Activated B cell treated with CpG ODN at 0.5 μM for 24 hours (primary cell): ENCODE results near the gene ELP1. TPM values are rescaled to one million over a fixed set of nuclear protein-coding genes. Genes with fewer than 3 reads are reported as not detected.

ENCODE experiments used
- ATAC-seq: fragments of 200-7000 bp; cut with Tn5 transposase; one replicate; pipeline ENCODE4 v1.10.0; 2021; ENCODE audit warnings: low read depth, mild to moderate bottlenecking, moderate library complexity
- CTCF ChIA-PET: fragments of 350-600 bp; sonication (Branson Sonifier 250); formaldehyde crosslinking; loops from one replicate; lab custom pipeline; 2021; ENCODE audit warnings: antibody characterized with exemption; lab: Charles Lee
- POLR2A ChIA-PET: fragments of 350-600 bp; sonication (Branson Sonifier 250); formaldehyde crosslinking; loops from one replicate; lab custom pipeline; 2021; ENCODE audit warnings: antibody characterized with exemption; lab: Charles Lee
- DNase-seq: peaks from one replicate; pipeline ENCODE4 v3.0.0; 2022
- H3K27ac Mint-ChIP-seq: one replicate; pipeline ENCODE4 v1.8.0; 2020; ENCODE audit warnings: mixed read lengths
- H3K27me3 Mint-ChIP-seq: one replicate; pipeline ENCODE4 v1.8.0; 2021; ENCODE audit warnings: mixed read lengths
- H3K36me3 Mint-ChIP-seq: one replicate; pipeline ENCODE4 v1.8.0; 2021; ENCODE audit warnings: low read depth, mixed read lengths
- H3K4me1 Mint-ChIP-seq: one replicate; pipeline ENCODE4 v1.8.0; 2021; ENCODE audit warnings: mixed read lengths
- H3K4me3 Mint-ChIP-seq: one replicate; pipeline ENCODE4 v1.8.0; 2020; ENCODE audit warnings: mild to moderate bottlenecking, mixed read lengths
- H3K9me3 Mint-ChIP-seq: one replicate; pipeline ENCODE4 v1.8.0; 2020; ENCODE audit warnings: mixed read lengths
- CTCF ChIP-seq: fragments of 200-600 bp; IDR thresholded peaks from one replicate; pipeline ENCODE4 v1.8.0; 2022; ENCODE audit warnings: antibody characterized with exemption, mild to moderate bottlenecking
- intact Hi-C: fragments of 100-400 bp; cut with micrococcal nuclease; formaldehyde crosslinking; loops from one replicate; pipeline ENCODE4 v1.15.1; 2024
- total RNA-seq: library from RNA; stranded (reverse); gene quantifications from 2 replicates; pipeline ENCODE4 v1.2.3, GENCODE V29; 2022

ELP1 gene
- total RNA-seq, 1 donor from 2014 or later = 25.0 TPM

- no peaks in the 10 kb centered on the region for H3K27me3 Mint-ChIP-seq
- POLR2A ChIA-PET = no interaction called here
- H3K27ac Mint-ChIP-seq = no peak overlapping the region
- H3K36me3 Mint-ChIP-seq = peaks cover 34% of the 10 kb centered on the region
- no peak for TF ChIP-seq CTCF
- ATAC-seq (no peak), DNase-seq (no peak)
- intact Hi-C loops = no loop called here
- no peaks in the 10 kb centered on the region for H3K4me1 Mint-ChIP-seq
- no peaks in the 10 kb centered on the region for H3K9me3 Mint-ChIP-seq
- H3K4me3 Mint-ChIP-seq = no peak overlapping the region
- CTCF ChIA-PET = no interaction called here
These were observed 67.9 kb downstream of the ELP1 start for GRCh38 chr9:108866001-108866420.

GRCh38 chr9:108865037-108865436 is 68.9 kb downstream of the ELP1 start:
- DNase-seq (no peak), ATAC-seq (no peak)
- H3K4me1 Mint-ChIP-seq = no peaks in the 10 kb centered on the region
- H3K4me3 Mint-ChIP-seq = no peak overlapping the region
- CTCF ChIA-PET = no interaction called here
- intact Hi-C loops = no loop called here
- H3K36me3 Mint-ChIP-seq = peaks cover 26% of the 10 kb centered on the region
- no peak overlapping the region for H3K27ac Mint-ChIP-seq
- no peaks in the 10 kb centered on the region for H3K27me3 Mint-ChIP-seq
- no peaks in the 10 kb centered on the region for H3K9me3 Mint-ChIP-seq
- POLR2A ChIA-PET = no interaction called here
- TF ChIP-seq CTCF = no peak

GRCh38 chr9:108864446-108864845 is 69.5 kb downstream of the ELP1 start:
- DNase-seq (no peak), ATAC-seq (no peak)
- Mint-ChIP-seq H3K27me3 (no peaks in the 10 kb centered on the region), H3K4me1 (no peaks in the 10 kb centered on the region), H3K4me3 (no peak overlapping the region), H3K27ac (no peak overlapping the region), H3K9me3 (no peaks in the 10 kb centered on the region), H3K36me3 (peaks cover 25% of the 10 kb centered on the region)
- no peak for TF ChIP-seq CTCF
- intact Hi-C loops = no loop called here
- ChIA-PET POLR2A (no interaction called here), CTCF (interaction anchor here (0.5 kb wide), 1 partner anchor 700 kb away, joined by 3 read pairs; no protein-coding TSS in a partner anchor)

- H3K9me3 Mint-ChIP-seq = no peaks in the 10 kb centered on the region
- ATAC-seq (no peak), DNase-seq (no peak)
- intact Hi-C loops = no loop called here
- no peak overlapping the region for H3K4me3 Mint-ChIP-seq
- POLR2A ChIA-PET = no interaction called here
- TF ChIP-seq CTCF = no peak
- H3K27me3 Mint-ChIP-seq = no peaks in the 10 kb centered on the region
- no peaks in the 10 kb centered on the region for H3K4me1 Mint-ChIP-seq
- CTCF ChIA-PET = interaction anchor here (0.5 kb wide), 1 partner anchor 699 kb away, joined by 3 read pairs; no protein-coding TSS in a partner anchor
- H3K36me3 Mint-ChIP-seq = peaks cover 19% of the 10 kb centered on the region
- H3K27ac Mint-ChIP-seq = no peak overlapping the region
These were observed 70.0 kb downstream of the ELP1 start for GRCh38 chr9:108863891-108864290.

- Mint-ChIP-seq H3K9me3 (no peaks in the 10 kb centered on the region), H3K4me3 (no peak within 1 kb of the TSS), H3K27ac (no peak within 1 kb of the TSS), H3K4me1 (no peaks in the 10 kb centered on the region), H3K27me3 (no peaks in the 10 kb centered on the region), H3K36me3 (peaks cover 2% of the 10 kb centered on the region)
- no peak for TF ChIP-seq CTCF
- DNase-seq = no peak
- intact Hi-C loops = no loop called here
- ChIA-PET POLR2A (no interaction called here), CTCF (no interaction called here)
- no peak for ATAC-seq
These were observed 71.9 kb downstream of the ELP1 start, which contains the start of gene ACTL7A for GRCh38 chr9:108861997-108862396. Gene ACTL7A (plus strand): TSS chr9:108862266. CDS start chr9:108862323, 57 bp downstream.
